Smooth muscle cell (in vitro differentiated cells): ENCODE results near the gene HRH2. TPM values are rescaled to one million over a fixed set of nuclear protein-coding genes. Genes with fewer than 3 reads are reported as not detected.
"Not testable (repeated sequence)": the region's sequence is repeated elsewhere in the genome, so short reads cannot be mapped to it uniquely, and the experiment has no call there.

Experiments used
- DNase-seq: peaks from one replicate; lab custom pipeline; 2025; ENCODE audit not compliant: unreplicated experiment; lab: John Stamatoyannopoulos, UW
- H2AFZ ChIP-seq: fragments of 200-600 bp; sonication (generic); 2 replicates; pipeline ENCODE4 v1.6.0; 2016; ENCODE audit warnings: antibody characterized with exemption, low read depth, mild to moderate bottlenecking
- H3F3A ChIP-seq: fragments of 200-600 bp; sonication (generic); 2 replicates; pipeline ENCODE4 v1.6.0; 2017; ENCODE audit warnings: antibody characterized with exemption, low read depth
- H3K27ac ChIP-seq: fragments of 200-600 bp; sonication (generic); 2 replicates; pipeline ENCODE4 v1.5.1; 2016; ENCODE audit warnings: low read depth, mild to moderate bottlenecking
- H3K27me3 ChIP-seq: fragments of 200-600 bp; sonication (generic); 2 replicates; pipeline ENCODE4 v1.6.1; 2016; ENCODE audit warnings: low read depth, mild to moderate bottlenecking
- H3K36me3 ChIP-seq: fragments of 200-600 bp; sonication (generic); 2 replicates; pipeline ENCODE4 v1.5.1; 2016; ENCODE audit warnings: low read depth
- H3K4me1 ChIP-seq: fragments of 200-600 bp; sonication (generic); 2 replicates; pipeline ENCODE4 v1.5.1; 2016; ENCODE audit warnings: low read depth
- H3K4me2 ChIP-seq: fragments of 200-600 bp; sonication (generic); 2 replicates; pipeline ENCODE4 v1.6.0; 2016; ENCODE audit warnings: mild to moderate bottlenecking
- H3K4me3 ChIP-seq: fragments of 200-600 bp; sonication (generic); 2 replicates; pipeline ENCODE4 v1.5.1; 2016; ENCODE audit warnings: mild to moderate bottlenecking
- H3K79me2 ChIP-seq: fragments of 200-600 bp; sonication (generic); 2 replicates; pipeline ENCODE4 v1.6.0; 2016; ENCODE audit warnings: low read depth, mild to moderate bottlenecking
- H3K9ac ChIP-seq: fragments of 200-600 bp; sonication (generic); 2 replicates; pipeline ENCODE4 v1.6.0; 2016; ENCODE audit warnings: low read depth
- H3K9me3 ChIP-seq: fragments of 200-600 bp; sonication (generic); replicated peaks from 2 replicates; pipeline ENCODE4 v1.5.1; 2016; ENCODE audit warnings: low read depth
- H4K20me1 ChIP-seq: fragments of 200-600 bp; sonication (generic); 2 replicates; pipeline ENCODE4 v1.6.0; 2016; ENCODE audit warnings: low read depth
- CTCF ChIP-seq: fragments of 200-600 bp; sonication (generic); IDR thresholded peaks from 2 replicates; pipeline ENCODE4 v1.5.1; 2017; ENCODE audit warnings: borderline replicate concordance, mild to moderate bottlenecking, antibody characterized with exemption; ENCODE audit not compliant: insufficient read depth, poor library complexity, severe bottlenecking
- WGBS: methylation state at CpG from one replicate; pipeline ENCODE4 v1.1.7; 2016; ENCODE audit warnings: low lambda C conversion rate; 5-methylcytosine and 5-hydroxymethylcytosine counted together
- polyA plus RNA-seq: library from polyadenylated mRNA; unstranded; fragments of >200 nt; fragmentation: Nextera tagmentation; extraction: Ambion mirVana; gene quantifications from 2 replicates; pipeline ENCODE4 v1.2.1, GENCODE V29; 2016
- small RNA-seq: library from RNA; depleted of rRNA; stranded (forward); fragments of <200 nt; gene quantifications from one replicate; pipeline ENCODE3, GENCODE V24; 2014
- total RNA-seq: library from RNA; depleted of rRNA; stranded (reverse); fragments of >200 nt; gene quantifications from 2 replicates; pipeline ENCODE4 v1.2.3, GENCODE V29; 2014

The HRH2 gene
- total and polyA plus RNA-seq, 2 experiments from 2014 or later: 0.57 to 0.63 TPM

- DNase-seq: no peak
Observed at GRCh38 chr5:175753536-175754402, 95.9 kb downstream of the HRH2 start.

GRCh38 chr5:175759991-175760390 lies 102.1 kb downstream of the HRH2 start:
- H2AFZ ChIP-seq, H3F3A ChIP-seq, H3K4me2 ChIP-seq, H3K27me3 ChIP-seq, H3K79me2 ChIP-seq, DNase-seq, H4K20me1 ChIP-seq, H3K9ac ChIP-seq, H3K4me3 ChIP-seq, H3K4me1 ChIP-seq, H3K27ac ChIP-seq, H3K36me3 ChIP-seq, H3K9me3 ChIP-seq: not testable (repeated sequence)
- WGBS: 66% methylated on average over 1 of the region's 1 CpG

More at GRCh38 chr5:175753536-175754402, 95.9 kb downstream of the HRH2 start:
- Histone ChIP-seq H3K27me3 (peaks cover 3% of the 10 kb centered on the region), H3K79me2 (no peaks in the 10 kb centered on the region), H3K36me3 (no peaks in the 10 kb centered on the region), H3K4me3 (no peak overlapping the region), H4K20me1 (no peaks in the 10 kb centered on the region), H3K27ac (no peak overlapping the region), H3K4me2 (no peak overlapping the region), H3F3A (no peaks in the 10 kb centered on the region), H3K9ac (no peak overlapping the region), H3K4me1 (no peaks in the 10 kb centered on the region), H2AFZ (no peak overlapping the region), H3K9me3 (no peaks in the 10 kb centered on the region)
- TF ChIP-seq CTCF: no peak
- 85% methylated on average over 18 of the region's 19 CpGs for WGBS

Small RNA genes lying within 50 kb of the gene (small RNA-seq; reads per million reads assigned to genes)
- not detected for gene RN7SKP148
- not detected for gene RNU6-226P

Other genes with a start within 250 kb of the HRH2 start
- 0.67 and 1.3 TPM in 2 replicates for gene DRD1, start 213.9 kb upstream of the HRH2 start, total RNA-seq
- gene DRD1, start 213.9 kb upstream of the HRH2 start, polyA plus RNA-seq: 0.32 and 0.93 TPM in 2 replicates
- gene SFXN1, start 179.5 kb upstream of the HRH2 start, total RNA-seq: 136 and 142 TPM in 2 replicates
- gene SFXN1, start 179.5 kb upstream of the HRH2 start, polyA plus RNA-seq: 63.9 and 65.6 TPM in 2 replicates
- gene CPLX2, start 213.5 kb downstream of the HRH2 start, total RNA-seq: not detected in 2 replicates
- 0.33 TPM in 1 of 2 replicates, not detected in the other for gene CPLX2, start 213.5 kb downstream of the HRH2 start, polyA plus RNA-seq